IPS DF 19.7 (cell line): ENCODE measurements around the gene HACD4.
"Not testable (repeated sequence)": the region's sequence is repeated elsewhere in the genome, so short reads cannot be mapped to it uniquely, and the experiment has no call there.

Source experiments
- DNase-seq: peaks from one replicate; pipeline ENCODE4 v3.0.0-alpha.2; 2013; ENCODE audit warnings: low read depth, low spot score

The HACD4 gene

DNA sequence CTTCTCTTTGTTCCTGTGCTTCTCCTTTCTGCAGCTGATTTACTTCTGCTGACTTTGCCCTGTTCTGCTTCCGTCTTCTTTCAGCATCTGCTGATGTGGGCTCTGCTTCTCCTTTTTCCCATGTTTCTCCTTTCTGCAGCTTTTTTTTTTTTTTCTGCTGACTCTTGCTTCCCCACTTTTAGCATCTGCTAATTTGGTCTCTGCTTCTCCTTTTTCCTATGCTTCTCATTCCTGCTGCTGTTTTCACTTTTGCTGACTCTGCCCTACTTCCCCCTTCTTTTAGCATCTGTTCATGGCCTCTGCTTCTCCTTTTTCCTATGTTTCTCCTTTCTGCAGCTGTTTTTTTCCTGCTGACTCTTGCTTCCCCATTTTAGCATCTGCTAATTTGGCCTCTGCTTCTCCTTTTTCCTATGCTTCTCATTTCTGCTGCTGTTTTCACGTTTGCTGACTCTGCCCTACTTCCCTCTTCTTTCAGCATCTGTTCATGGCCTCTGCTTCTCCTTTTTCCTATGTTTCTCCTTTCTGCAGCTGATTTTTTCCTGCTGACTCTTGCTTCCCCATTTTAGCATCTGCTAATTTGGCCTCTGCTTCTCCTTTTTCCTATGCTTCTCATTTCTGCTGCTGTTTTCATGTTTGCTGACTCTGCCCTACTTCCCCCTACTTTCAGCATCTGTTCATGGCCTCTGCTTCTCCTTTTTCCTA lies 58.0 kb downstream of the HACD4 start:
- not testable (repeated sequence) for DNase-seq

- no peak for DNase-seq
Measured at GRCh38 chr9:20972684-20973083, 58.8 kb downstream of the HACD4 start.

- no peak for DNase-seq
Measured at GRCh38 chr9:20962536-20963225, 68.8 kb downstream of the HACD4 start.

DNA sequence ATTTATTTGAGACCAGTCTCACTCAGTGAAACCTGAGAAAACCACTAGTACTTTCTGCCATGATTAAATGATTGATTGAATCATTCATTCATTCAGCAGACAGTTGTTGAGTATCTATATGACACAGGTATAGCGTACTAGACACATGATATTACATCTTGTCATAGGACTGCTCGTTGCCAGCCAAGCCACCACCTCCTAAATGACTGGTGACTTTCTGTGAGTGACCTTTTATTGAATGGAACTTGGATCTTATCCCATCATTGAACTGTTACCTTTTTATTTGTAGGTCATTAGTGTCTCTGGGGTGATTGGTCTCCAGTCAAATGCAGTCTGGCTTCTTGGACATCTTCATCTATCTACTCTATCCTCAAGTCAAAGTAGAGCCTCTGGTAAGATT lies 80.7 kb downstream of the HACD4 start:
- no peak for DNase-seq
